Lower leg skin (tissue), 3 donors: ENCODE data around the gene TBC1D8.

ENCODE experiments used
- POLR2A ChIP-seq, 2 donors: fragments of 450-650 bp; IDR thresholded peaks; one replicate each; pipeline ENCODE4 v1.6.1; 2016 to 2017; ENCODE audit warnings: antibody characterized with exemption in 2 of 2, mild to moderate bottlenecking in 1 of 2, moderate library complexity in 1 of 2
- TF ChIP-seq, protein P1 (sequence below), 3 donors: fragments of 450-650 bp; IDR thresholded peaks; one replicate each; pipeline ENCODE4 v1.5.1; 2016; ENCODE audit warnings: antibody characterized with exemption in 3 of 3, mild to moderate bottlenecking in 3 of 3, moderate library complexity in 2 of 3

DNA sequence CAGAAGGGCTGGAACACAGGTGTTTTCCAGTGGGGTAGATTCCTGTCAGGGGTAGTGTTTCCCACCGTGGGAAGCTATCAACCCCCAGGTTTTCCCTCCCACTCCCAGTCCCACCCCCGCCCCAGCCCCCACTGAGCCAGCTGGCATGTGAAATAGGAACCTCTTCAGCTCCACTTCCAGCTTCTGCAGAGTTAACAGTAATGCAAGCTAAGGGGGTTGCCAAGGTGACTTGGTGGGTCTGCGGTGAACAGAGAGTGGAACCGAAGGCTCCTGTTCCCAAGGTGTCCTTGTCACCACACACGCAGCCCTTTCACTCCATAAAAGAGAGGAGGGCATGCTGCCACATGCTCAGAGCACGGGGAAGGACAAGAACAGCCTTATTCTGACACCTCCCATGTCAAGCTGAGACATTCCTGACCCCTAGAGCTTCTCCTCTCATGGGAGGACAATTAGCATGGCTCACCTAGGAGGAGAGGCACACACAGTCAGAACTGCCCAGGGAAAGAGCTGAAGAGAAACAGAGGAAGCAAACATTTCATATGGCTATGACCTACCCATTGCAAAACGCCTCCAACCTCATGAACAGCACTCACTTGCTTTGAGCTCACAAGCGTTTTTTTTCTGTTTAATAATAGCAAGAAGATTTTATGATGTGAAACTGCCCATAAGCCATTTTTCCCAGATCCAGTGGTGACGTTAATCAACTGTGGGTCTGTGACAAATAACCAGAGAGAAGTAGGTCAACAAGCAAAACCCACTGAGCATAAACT is 39.8 kb upstream of the TBC1D8 start:
- TF ChIP-seq, protein P1, sequence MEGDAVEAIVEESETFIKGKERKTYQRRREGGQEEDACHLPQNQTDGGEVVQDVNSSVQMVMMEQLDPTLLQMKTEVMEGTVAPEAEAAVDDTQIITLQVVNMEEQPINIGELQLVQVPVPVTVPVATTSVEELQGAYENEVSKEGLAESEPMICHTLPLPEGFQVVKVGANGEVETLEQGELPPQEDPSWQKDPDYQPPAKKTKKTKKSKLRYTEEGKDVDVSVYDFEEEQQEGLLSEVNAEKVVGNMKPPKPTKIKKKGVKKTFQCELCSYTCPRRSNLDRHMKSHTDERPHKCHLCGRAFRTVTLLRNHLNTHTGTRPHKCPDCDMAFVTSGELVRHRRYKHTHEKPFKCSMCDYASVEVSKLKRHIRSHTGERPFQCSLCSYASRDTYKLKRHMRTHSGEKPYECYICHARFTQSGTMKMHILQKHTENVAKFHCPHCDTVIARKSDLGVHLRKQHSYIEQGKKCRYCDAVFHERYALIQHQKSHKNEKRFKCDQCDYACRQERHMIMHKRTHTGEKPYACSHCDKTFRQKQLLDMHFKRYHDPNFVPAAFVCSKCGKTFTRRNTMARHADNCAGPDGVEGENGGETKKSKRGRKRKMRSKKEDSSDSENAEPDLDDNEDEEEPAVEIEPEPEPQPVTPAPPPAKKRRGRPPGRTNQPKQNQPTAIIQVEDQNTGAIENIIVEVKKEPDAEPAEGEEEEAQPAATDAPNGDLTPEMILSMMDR (IDR thresholded peaks at IDR 0.05) = no peak
- no peak for TF ChIP-seq POLR2A (IDR thresholded peaks at IDR 0.05)
